ENCODE results near the gene DLGAP1. TPM values are rescaled to one million over a fixed set of nuclear protein-coding genes. Genes with fewer than 3 reads are reported as not detected.

The DLGAP1 gene
- total and polyA plus RNA-seq, 2 experiments from 2014 or later, result 17.0 to 48.5 TPM

DNA sequence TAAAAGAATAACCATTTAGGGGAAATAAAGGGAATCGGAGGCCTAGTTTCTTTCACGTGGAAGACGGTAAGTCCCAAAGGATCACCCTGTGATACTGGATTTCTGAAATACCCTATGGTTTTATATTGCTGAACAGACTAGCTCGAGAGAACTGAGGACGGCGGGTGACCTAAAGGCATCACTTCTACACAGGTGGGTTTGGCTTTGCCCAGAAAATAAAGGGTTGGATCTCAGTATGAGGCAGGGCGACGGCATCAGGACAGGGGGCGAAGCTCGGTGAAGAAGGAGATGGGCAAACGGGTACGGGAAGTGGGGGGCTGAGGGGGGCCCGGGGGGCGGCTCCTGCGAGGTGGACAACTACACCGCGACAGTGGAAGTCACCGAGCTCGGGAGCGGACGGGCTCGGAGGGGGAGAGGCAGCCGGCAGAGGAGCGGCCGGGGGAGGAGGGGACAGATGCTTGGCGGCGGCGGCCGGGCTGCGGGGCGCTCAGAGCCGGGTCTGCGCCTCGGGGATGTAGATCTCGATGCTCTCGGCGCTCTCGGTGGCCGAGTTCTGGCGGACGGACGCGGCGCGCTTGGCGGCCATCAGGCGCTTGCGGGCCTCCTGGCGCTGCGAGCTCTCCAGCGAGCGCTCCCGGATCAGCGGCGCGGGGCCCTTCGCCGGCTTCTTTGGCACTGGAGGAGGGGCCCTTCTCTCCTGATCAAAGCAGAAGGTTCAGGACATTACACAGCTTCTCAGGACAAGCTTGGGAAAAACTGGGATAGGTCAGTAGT lies 956.2 kb downstream of the DLGAP1 start:
- Histone ChIP-seq H3K27me3 (ENCODE audit: insufficient read depth) (peaks cover 11% of the 10 kb centered on the region; the same call in 1 of the 2 replicates), H3K79me2 (replicated peaks; ENCODE audit: insufficient read depth) (no peaks in the 10 kb centered on the region), H4K20me1 (replicated peaks; ENCODE audit: insufficient read depth) (no peaks in the 10 kb centered on the region), H3F3A (replicated peaks; ENCODE audit: low read depth) (0 out of 2 replicates have a peak, but pooled peaks cover 5% of the 10 kb centered on the region), H3K9me2 (ENCODE audit: insufficient read depth) (no peaks in the 10 kb centered on the region), H3K4me2 (peak overlapping the region; percentile 81), H3K36me3 (ENCODE audit: insufficient read depth) (no peaks in the 10 kb centered on the region), H3K4me3 (peak overlapping the region; percentile 57), H3K4me1 (ENCODE audit: insufficient read depth) (peaks cover 12% of the 10 kb centered on the region), H2AFZ (0 out of 2 replicates have a peak overlapping the region, but pooled peaks have one; percentile 43), H3K27ac (ENCODE audit: low read depth) (0 out of 2 replicates have a peak overlapping the region, but pooled peaks have one; percentile 1)
- no peak overlapping the region for H3K27ac Mint-ChIP-seq
- no peaks in the 10 kb centered on the region for H3K9me3 Mint-ChIP-seq
- TF ChIP-seq ZNF114 (CRISPR knock-in tag; IDR thresholded peaks at IDR 0.05), result no peak
- TF ChIP-seq REST (IDR thresholded peaks at IDR 0.05; ENCODE audit: unreplicated experiment), result no peak
- no peak for TF ChIP-seq EZH2 (IDR thresholded peaks at IDR 0.05; ENCODE audit: low read depth, unreplicated experiment)
- TF ChIP-seq, protein P1, sequence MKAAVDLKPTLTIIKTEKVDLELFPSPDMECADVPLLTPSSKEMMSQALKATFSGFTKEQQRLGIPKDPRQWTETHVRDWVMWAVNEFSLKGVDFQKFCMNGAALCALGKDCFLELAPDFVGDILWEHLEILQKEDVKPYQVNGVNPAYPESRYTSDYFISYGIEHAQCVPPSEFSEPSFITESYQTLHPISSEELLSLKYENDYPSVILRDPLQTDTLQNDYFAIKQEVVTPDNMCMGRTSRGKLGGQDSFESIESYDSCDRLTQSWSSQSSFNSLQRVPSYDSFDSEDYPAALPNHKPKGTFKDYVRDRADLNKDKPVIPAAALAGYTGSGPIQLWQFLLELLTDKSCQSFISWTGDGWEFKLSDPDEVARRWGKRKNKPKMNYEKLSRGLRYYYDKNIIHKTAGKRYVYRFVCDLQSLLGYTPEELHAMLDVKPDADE (IDR thresholded peaks at IDR 0.05), result no peak
- no peak for TF ChIP-seq CREB1 (CRISPR knock-in tag; IDR thresholded peaks at IDR 0.05; ENCODE audit: low read depth)
- TF ChIP-seq, protein P2, sequence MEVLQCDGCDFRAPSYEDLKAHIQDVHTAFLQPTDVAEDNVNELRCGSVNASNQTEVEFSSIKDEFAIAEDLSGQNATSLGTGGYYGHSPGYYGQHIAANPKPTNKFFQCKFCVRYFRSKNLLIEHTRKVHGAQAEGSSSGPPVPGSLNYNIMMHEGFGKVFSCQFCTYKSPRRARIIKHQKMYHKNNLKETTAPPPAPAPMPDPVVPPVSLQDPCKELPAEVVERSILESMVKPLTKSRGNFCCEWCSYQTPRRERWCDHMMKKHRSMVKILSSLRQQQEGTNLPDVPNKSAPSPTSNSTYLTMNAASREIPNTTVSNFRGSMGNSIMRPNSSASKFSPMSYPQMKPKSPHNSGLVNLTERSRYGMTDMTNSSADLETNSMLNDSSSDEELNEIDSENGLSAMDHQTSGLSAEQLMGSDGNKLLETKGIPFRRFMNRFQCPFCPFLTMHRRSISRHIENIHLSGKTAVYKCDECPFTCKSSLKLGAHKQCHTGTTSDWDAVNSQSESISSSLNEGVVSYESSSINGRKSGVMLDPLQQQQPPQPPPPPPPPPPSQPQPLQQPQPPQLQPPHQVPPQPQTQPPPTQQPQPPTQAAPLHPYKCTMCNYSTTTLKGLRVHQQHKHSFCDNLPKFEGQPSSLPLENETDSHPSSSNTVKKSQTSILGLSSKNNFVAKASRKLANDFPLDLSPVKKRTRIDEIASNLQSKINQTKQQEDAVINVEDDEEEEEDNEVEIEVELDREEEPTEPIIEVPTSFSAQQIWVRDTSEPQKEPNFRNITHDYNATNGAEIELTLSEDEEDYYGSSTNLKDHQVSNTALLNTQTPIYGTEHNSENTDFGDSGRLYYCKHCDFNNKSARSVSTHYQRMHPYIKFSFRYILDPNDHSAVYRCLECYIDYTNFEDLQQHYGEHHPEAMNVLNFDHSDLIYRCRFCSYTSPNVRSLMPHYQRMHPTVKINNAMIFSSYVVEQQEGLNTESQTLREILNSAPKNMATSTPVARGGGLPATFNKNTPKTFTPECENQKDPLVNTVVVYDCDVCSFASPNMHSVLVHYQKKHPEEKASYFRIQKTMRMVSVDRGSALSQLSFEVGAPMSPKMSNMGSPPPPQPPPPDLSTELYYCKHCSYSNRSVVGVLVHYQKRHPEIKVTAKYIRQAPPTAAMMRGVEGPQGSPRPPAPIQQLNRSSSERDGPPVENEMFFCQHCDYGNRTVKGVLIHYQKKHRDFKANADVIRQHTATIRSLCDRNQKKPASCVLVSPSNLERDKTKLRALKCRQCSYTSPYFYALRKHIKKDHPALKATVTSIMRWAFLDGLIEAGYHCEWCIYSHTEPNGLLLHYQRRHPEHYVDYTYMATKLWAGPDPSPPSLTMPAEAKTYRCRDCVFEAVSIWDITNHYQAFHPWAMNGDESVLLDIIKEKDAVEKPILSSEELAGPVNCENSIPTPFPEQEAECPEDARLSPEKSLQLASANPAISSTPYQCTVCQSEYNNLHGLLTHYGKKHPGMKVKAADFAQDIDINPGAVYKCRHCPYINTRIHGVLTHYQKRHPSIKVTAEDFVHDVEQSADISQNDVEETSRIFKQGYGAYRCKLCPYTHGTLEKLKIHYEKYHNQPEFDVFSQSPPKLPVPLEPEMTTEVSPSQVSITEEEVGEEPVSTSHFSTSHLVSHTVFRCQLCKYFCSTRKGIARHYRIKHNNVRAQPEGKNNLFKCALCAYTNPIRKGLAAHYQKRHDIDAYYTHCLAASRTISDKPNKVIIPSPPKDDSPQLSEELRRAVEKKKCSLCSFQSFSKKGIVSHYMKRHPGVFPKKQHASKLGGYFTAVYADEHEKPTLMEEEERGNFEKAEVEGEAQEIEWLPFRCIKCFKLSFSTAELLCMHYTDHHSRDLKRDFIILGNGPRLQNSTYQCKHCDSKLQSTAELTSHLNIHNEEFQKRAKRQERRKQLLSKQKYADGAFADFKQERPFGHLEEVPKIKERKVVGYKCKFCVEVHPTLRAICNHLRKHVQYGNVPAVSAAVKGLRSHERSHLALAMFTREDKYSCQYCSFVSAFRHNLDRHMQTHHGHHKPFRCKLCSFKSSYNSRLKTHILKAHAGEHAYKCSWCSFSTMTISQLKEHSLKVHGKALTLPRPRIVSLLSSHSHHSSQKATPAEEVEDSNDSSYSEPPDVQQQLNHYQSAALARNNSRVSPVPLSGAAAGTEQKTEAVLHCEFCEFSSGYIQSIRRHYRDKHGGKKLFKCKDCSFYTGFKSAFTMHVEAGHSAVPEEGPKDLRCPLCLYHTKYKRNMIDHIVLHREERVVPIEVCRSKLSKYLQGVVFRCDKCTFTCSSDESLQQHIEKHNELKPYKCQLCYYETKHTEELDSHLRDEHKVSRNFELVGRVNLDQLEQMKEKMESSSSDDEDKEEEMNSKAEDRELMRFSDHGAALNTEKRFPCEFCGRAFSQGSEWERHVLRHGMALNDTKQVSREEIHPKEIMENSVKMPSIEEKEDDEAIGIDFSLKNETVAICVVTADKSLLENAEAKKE (CRISPR knock-in tag; IDR thresholded peaks at IDR 0.05), result no peak
- no peak for TF ChIP-seq STAT1 (IDR thresholded peaks at IDR 0.05; ENCODE audit: unreplicated experiment)
- TF ChIP-seq EZH2phosphoT487 (IDR thresholded peaks at IDR 0.05; ENCODE audit: unreplicated experiment), result no peak
- TF ChIP-seq JUNB (IDR thresholded peaks at IDR 0.05; ENCODE audit: unreplicated experiment), result no peak
- no peak for TF ChIP-seq NANOG (IDR thresholded peaks at IDR 0.05; ENCODE audit: borderline replicate concordance)
- no peak for TF ChIP-seq POLR2AphosphoS5 (IDR thresholded peaks at IDR 0.05; ENCODE audit: low read depth)
- TF ChIP-seq ZNF331 (CRISPR knock-in tag; IDR thresholded peaks at IDR 0.05; ENCODE audit: low read depth), result no peak
- TF ChIP-seq CTCF (conservative IDR thresholded peaks at IDR 0.05; ENCODE audit: low read depth in 2 of 2), result no peak
- peak; percentile 81 for DNase-seq (ENCODE audit: low spot score)
- H3K4me1 Mint-ChIP-seq, result peaks cover 36% of the 10 kb centered on the region
- peaks cover 13% of the 10 kb centered on the region for H3K27me3 Mint-ChIP-seq (ENCODE audit: insufficient read depth, low read depth, poor library complexity)
- H3K36me3 Mint-ChIP-seq (ENCODE audit: low read depth), result no peaks in the 10 kb centered on the region
- peak; percentile 90 for ATAC-seq
- peak overlapping the region; percentile 71 for H3K4me3 Mint-ChIP-seq

Data from GM23338 (cell line).